ENCODE results near the gene GANC.
"Not testable (repeated sequence)": the region's sequence is repeated elsewhere in the genome, so short reads cannot be mapped to it uniquely, and the experiment has no call there.

- TF ChIP-seq, protein P1, sequence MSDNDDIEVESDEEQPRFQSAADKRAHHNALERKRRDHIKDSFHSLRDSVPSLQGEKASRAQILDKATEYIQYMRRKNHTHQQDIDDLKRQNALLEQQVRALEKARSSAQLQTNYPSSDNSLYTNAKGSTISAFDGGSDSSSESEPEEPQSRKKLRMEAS (IDR thresholded peaks at IDR 0.05; ENCODE audit: low read depth, low read length), result not testable (repeated sequence)
- TF ChIP-seq POLR2A (IDR thresholded peaks at IDR 0.05; ENCODE audit: extremely low read depth, insufficient read length), result not testable (repeated sequence)
- TF ChIP-seq, protein P2, sequence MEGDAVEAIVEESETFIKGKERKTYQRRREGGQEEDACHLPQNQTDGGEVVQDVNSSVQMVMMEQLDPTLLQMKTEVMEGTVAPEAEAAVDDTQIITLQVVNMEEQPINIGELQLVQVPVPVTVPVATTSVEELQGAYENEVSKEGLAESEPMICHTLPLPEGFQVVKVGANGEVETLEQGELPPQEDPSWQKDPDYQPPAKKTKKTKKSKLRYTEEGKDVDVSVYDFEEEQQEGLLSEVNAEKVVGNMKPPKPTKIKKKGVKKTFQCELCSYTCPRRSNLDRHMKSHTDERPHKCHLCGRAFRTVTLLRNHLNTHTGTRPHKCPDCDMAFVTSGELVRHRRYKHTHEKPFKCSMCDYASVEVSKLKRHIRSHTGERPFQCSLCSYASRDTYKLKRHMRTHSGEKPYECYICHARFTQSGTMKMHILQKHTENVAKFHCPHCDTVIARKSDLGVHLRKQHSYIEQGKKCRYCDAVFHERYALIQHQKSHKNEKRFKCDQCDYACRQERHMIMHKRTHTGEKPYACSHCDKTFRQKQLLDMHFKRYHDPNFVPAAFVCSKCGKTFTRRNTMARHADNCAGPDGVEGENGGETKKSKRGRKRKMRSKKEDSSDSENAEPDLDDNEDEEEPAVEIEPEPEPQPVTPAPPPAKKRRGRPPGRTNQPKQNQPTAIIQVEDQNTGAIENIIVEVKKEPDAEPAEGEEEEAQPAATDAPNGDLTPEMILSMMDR (IDR thresholded peaks at IDR 0.05; ENCODE audit: low read depth, low read length), result not testable (repeated sequence)
These were observed 64.1 kb downstream of the GANC start for GRCh38 chr15:42337104-42337503.
